ENCODE results near the gene DGKD.

DGKD gene

GRCh38 chr2:233503481-233503880, 149.2 kb downstream of the DGKD start:
- Histone ChIP-seq H3K27ac (ENCODE audit: low read length) (no peak overlapping the region), H3K36me3 (ENCODE audit: insufficient read depth, low read length) (peaks cover 10% of the 10 kb centered on the region; the same call in 1 of the 2 replicates), H3K4me2 (ENCODE audit: insufficient read depth, low read length) (no peak overlapping the region), H3K79me2 (ENCODE audit: insufficient read depth, low read length) (no peaks in the 10 kb centered on the region), H3K4me1 (ENCODE audit: insufficient read depth, low read length) (no peaks in the 10 kb centered on the region), H2AFZ (ENCODE audit: low read depth, low read length) (no peak overlapping the region), H3K27me3 (ENCODE audit: insufficient read depth, low read length, poor library complexity) (no peaks in the 10 kb centered on the region), H3K9ac (ENCODE audit: low read depth, low read length) (no peak overlapping the region), H4K20me1 (ENCODE audit: insufficient read depth, low read length) (no peaks in the 10 kb centered on the region), H3K4me3 (ENCODE audit: low read depth in 1 of 2, low read length in 2 of 2) (no peak overlapping the region), H3K9me3 (ENCODE audit: insufficient read depth, low read length, severe bottlenecking) (peaks cover 18% of the 10 kb centered on the region)
- ATAC-seq (ENCODE audit: insufficient read depth, low read depth) (no peak), DNase-seq (no peak)
- no peak for TF ChIP-seq CTCF (IDR thresholded peaks at IDR 0.05; ENCODE audit: borderline replicate concordance, extremely low read depth, low read length, poor library complexity, severe bottlenecking)
- TF ChIP-seq EZH2 (IDR thresholded peaks at IDR 0.05; ENCODE audit: borderline replicate concordance, low read depth, low read length, severe bottlenecking) = no peak

DNA sequence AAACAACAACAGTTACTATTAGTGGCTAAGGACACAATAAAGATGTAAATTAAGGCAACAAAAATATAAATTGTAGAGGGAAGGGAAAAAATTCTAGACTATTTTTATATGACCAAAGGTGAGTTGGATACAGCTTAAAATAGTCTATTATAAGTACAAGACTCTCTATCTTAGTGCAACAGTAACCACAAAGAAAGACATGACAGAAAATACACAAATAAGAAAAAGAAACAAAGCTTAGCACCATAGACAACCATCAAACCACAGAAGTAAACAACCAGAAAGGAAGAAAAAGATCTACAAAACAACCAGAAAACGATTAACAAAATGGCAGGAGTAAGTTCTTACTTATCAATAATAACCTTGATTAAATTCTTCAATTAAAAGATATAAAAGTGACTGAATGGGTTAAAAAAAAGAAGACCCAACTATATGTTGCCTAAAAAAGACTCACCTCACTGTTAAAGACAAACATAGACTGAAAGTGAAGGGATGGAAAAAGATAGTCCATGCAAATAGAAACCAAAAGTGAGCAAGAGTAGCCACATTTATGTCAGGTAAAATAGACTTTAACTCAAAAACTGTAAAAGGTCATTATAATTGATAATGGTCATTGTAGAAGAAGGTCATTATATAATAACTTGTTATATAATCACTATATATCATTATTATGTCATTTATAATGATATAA, 149.8 kb downstream of the DGKD start:
- no peaks in the 10 kb centered on the region for H4K20me1 ChIP-seq (ENCODE audit: insufficient read depth, low read length)
- H3K4me2 ChIP-seq (ENCODE audit: insufficient read depth, low read length) = no peak overlapping the region
- DNase-seq (no peak), ATAC-seq (ENCODE audit: insufficient read depth, low read depth) (no peak)
- H2AFZ ChIP-seq (ENCODE audit: low read depth, low read length) = no peak overlapping the region
- TF ChIP-seq CTCF (IDR thresholded peaks at IDR 0.05; ENCODE audit: borderline replicate concordance, extremely low read depth, low read length, poor library complexity, severe bottlenecking) = no peak
- H3K27ac ChIP-seq (ENCODE audit: low read length) = no peak overlapping the region
- peaks cover 10% of the 10 kb centered on the region; the same call in 1 of the 2 replicates for H3K36me3 ChIP-seq (ENCODE audit: insufficient read depth, low read length)
- H3K4me3 ChIP-seq (ENCODE audit: low read depth in 1 of 2, low read length in 2 of 2) = no peak overlapping the region
- no peak overlapping the region for H3K9ac ChIP-seq (ENCODE audit: low read depth, low read length)
- no peaks in the 10 kb centered on the region for H3K27me3 ChIP-seq (ENCODE audit: insufficient read depth, low read length, poor library complexity)
- peaks cover 18% of the 10 kb centered on the region for H3K9me3 ChIP-seq (ENCODE audit: insufficient read depth, low read length, severe bottlenecking)
- H3K4me1 ChIP-seq (ENCODE audit: insufficient read depth, low read length) = no peaks in the 10 kb centered on the region
- no peaks in the 10 kb centered on the region for H3K79me2 ChIP-seq (ENCODE audit: insufficient read depth, low read length)

GRCh38 chr2:233513953-233514655, 159.8 kb downstream of the DGKD start:
- Histone ChIP-seq H3K9ac (ENCODE audit: low read depth, low read length) (no peak overlapping the region), H4K20me1 (ENCODE audit: insufficient read depth, low read length) (no peaks in the 10 kb centered on the region), H3K27ac (ENCODE audit: low read length) (no peak overlapping the region), H3K4me2 (ENCODE audit: insufficient read depth, low read length) (no peak overlapping the region), H3K36me3 (ENCODE audit: insufficient read depth, low read length) (peaks cover 7% of the 10 kb centered on the region; the same call in 1 of the 2 replicates), H3K79me2 (ENCODE audit: insufficient read depth, low read length) (no peaks in the 10 kb centered on the region), H3K4me3 (ENCODE audit: low read depth in 1 of 2, low read length in 2 of 2) (no peak overlapping the region), H3K4me1 (ENCODE audit: insufficient read depth, low read length) (no peaks in the 10 kb centered on the region), H3K9me3 (ENCODE audit: insufficient read depth, low read length, severe bottlenecking) (no peaks in the 10 kb centered on the region), H2AFZ (ENCODE audit: low read depth, low read length) (no peak overlapping the region), H3K27me3 (ENCODE audit: insufficient read depth, low read length, poor library complexity) (no peaks in the 10 kb centered on the region)
- no peak for DNase-seq
- no peak for ATAC-seq (ENCODE audit: insufficient read depth, low read depth)
- no peak for TF ChIP-seq EZH2 (IDR thresholded peaks at IDR 0.05; ENCODE audit: borderline replicate concordance, low read depth, low read length, severe bottlenecking)
- no peak for TF ChIP-seq CTCF (IDR thresholded peaks at IDR 0.05; ENCODE audit: borderline replicate concordance, extremely low read depth, low read length, poor library complexity, severe bottlenecking)
